HepG2 (cell line): ENCODE measurements around the gene CXCL8. TPM values are rescaled to one million over a fixed set of nuclear protein-coding genes. Genes with fewer than 3 reads are reported as not detected.

Experiments
- ARID5B ChIP-seq: IDR thresholded peaks from 2 replicates; pipeline ENCODE4 v1.4.0; 2020; ENCODE audit warnings: mild to moderate bottlenecking, missing genetic modification reagents
- ATF4 ChIP-seq, 2 experiments: fragments of 450-650 bp in 1 of 2; sonication (generic) in 1 of 2; formaldehyde crosslinking; IDR thresholded peaks; 2 replicates each; pipeline versions ENCODE4 v1.5.0 to v1.8.0; 2020 to 2022; ENCODE audit warnings: mild to moderate bottlenecking in 1 of 2, missing genetic modification reagents in 1 of 2
- CEBPB ChIP-seq: IDR thresholded peaks from 2 replicates; pipeline ENCODE4 v1.6.1; 2011; ENCODE audit warnings: low read depth, low read length, improper control_type of control experiment, borderline replicate concordance
- CEBPG ChIP-seq: IDR thresholded peaks from 2 replicates; pipeline ENCODE4 v1.6.1; 2016
- FOSL2 ChIP-seq: sonication (generic); formaldehyde crosslinking; IDR thresholded peaks from 2 replicates; pipeline ENCODE4 v1.4.0; 2020; ENCODE audit warnings: missing genetic modification reagents
- HINFP ChIP-seq: sonication (generic); formaldehyde crosslinking; IDR thresholded peaks from 2 replicates; pipeline ENCODE4 v1.4.0; 2020; ENCODE audit warnings: low read depth, mild to moderate bottlenecking, missing genetic modification reagents
- MTF2 ChIP-seq: sonication (generic); formaldehyde crosslinking; IDR thresholded peaks from 2 replicates; pipeline ENCODE4 v1.5.0; 2020; ENCODE audit warnings: missing genetic modification reagents, borderline replicate concordance
- NFE2L2 ChIP-seq: fragments of 150-350 bp; IDR thresholded peaks from 2 replicates; pipeline ENCODE4 v1.6.1; 2014; ENCODE audit warnings: low read length
- SAP130 ChIP-seq: IDR thresholded peaks from 2 replicates; pipeline ENCODE4 v1.6.1; 2016; ENCODE audit warnings: low read depth
- SMC3 ChIP-seq: IDR thresholded peaks from 2 replicates; pipeline ENCODE4 v1.6.1; 2011; ENCODE audit warnings: low read length, improper control_type of control experiment
- ZNF12 ChIP-seq: sonication (generic); formaldehyde crosslinking; IDR thresholded peaks from 2 replicates; pipeline ENCODE4 v1.5.0; 2020; ENCODE audit warnings: missing genetic modification reagents
- ZNF142 ChIP-seq: sonication (generic); formaldehyde crosslinking; IDR thresholded peaks from 2 replicates; pipeline ENCODE4 v1.4.0; 2020; ENCODE audit warnings: missing genetic modification reagents
- polyA plus RNA-seq, 8 experiments: library from polyadenylated mRNA; depleted of rRNA in 3 of 8; stranded (reverse) in 7 of 8; unstranded in 1 of 8; fragments of >200 nt; fragmentation: Illumina TruSeq in 4 of 8; extraction: Trizol in 4 of 8; gene quantifications; 2 replicates each; pipeline versions ENCODE4 v1.2.1 to v1.2.3, GENCODE V29; 2011 to 2016; ENCODE audit warnings: low read depth in 4 of 8, missing spikeins in 1 of 8, mixed read lengths in 1 of 8; ENCODE audit not compliant: insufficient read depth in 1 of 8
- total RNA-seq, 5 experiments: library from RNA; depleted of rRNA; stranded (reverse); fragments of >200 nt; fragmentation: Illumina TruSeq; extraction: Trizol; gene quantifications; 2 replicates each; pipeline ENCODE4 v1.2.3, GENCODE V29; 2016; ENCODE audit warnings: low read depth in 1 of 5

Gene CXCL8
- total and polyA plus RNA-seq, 2 of the 13 experiments (the other 11 are each of a cell fraction or from before 2014, with no cell fraction given): 1.8 to 7.8 TPM

- TF ChIP-seq HINFP (no peak), MTF2 (no peak), FOSL2 (peak; percentile 76), ZNF12 (CRISPR knock-in tag) (peak; percentile 44; the same call in 1 of the 2 replicates), SAP130 (CRISPR knock-in tag) (0 out of 2 replicates have a peak, but pooled peaks have one; percentile 11), CEBPG (CRISPR knock-in tag) (peak; percentile 97), ARID5B (CRISPR knock-in tag) (peak; percentile 49; the same call in 1 of the 2 replicates), NFE2L2 (peak; percentile 15; the same call in 1 of the 2 replicates), ATF4 (CRISPR knock-in tag; IDR thresholded peaks at IDR 0.05) (peak in 1 of 2 experiments; percentile 96; a peak in 2 of 4 replicates), ZNF142 (no peak), SMC3 (peak; percentile 17; the same call in 1 of the 2 replicates), CEBPB (peak; percentile 98)
- TF ChIP-seq, all 625 proteins: peak for 13
Observed at GRCh38 chr4:73704314-73705055, 35.9 kb upstream of the CXCL8 start (continued).
